ENCODE results near the gene OGDH.

DNA sequence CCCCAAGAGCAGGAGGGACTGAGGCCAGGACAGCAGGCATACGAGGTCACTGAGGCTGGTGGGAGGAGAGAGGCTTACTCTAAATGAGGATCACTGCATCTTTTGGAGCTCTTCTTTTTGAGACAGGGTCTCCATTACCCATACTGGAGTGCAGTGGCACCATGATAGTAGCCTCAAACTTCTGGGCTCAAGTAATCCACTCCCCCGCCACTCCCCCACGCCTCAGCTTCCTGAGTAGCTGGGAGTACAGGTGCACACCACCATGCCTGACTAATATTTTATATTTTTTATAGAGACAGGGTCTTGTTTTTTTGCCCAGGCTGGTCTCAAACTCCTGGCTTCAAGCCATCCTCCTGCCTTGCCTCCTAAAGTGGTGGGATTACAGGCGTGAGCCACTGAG, 25.8 kb downstream of the OGDH start:
- TF ChIP-seq GATA2 (IDR thresholded peaks at IDR 0.05; ENCODE audit: low read depth, low read length) (no peak), GATA3 (IDR thresholded peaks at IDR 0.05; ENCODE audit: low read depth, low read length) (no peak)
